ENCODE measurements around the gene AKR1D1.
"Not testable (repeated sequence)": the region's sequence is repeated elsewhere in the genome, so short reads cannot be mapped to it uniquely, and the experiment has no call there.

AKR1D1 gene, protein sequence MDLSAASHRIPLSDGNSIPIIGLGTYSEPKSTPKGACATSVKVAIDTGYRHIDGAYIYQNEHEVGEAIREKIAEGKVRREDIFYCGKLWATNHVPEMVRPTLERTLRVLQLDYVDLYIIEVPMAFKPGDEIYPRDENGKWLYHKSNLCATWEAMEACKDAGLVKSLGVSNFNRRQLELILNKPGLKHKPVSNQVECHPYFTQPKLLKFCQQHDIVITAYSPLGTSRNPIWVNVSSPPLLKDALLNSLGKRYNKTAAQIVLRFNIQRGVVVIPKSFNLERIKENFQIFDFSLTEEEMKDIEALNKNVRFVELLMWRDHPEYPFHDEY

DNA sequence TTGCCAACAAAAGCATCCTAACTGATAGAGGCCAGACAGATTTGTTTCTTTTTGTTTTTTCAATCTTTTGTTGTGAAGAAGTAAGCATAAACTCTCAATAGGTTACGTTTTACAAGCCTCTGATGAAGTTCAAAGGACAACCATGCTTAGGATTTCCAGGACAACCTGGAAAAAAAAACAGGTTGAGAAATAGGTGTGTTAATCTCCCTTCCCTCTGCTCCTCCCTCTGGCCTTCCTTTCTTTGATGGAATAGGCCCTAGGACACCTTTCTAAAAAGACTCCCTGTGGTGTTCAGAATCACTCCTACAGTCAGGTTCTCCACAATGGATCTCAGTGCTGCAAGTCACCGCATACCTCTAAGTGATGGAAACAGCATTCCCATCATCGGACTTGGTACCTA, at the start of gene AKR1D1:
Gene AKR1D1 (plus strand): TSS at position 264 of the 400 bp plus-strand sequence. CDS start 60 bp downstream, at position 324.
- no peak for FAIRE-seq

DNA sequence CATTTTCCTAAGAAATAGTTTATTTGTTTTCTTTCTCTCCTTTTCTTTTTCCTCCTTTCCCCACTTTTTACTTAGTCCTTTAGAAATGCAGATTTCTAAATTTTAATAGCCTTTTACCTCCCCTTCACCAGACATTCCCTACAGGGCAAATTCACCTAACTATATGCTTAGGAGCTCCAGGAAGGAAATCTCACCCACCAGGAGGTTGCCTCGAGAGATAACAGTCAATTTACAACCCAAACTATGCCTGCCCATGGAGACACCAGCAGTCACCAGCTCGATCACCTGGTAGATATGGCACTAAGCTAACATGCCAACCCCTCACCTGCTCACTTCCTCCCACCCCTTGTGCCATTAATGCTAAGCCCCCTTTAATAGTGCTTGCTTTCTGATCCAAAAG, 49.2 kb upstream of the AKR1D1 start:
- DNase-seq (ENCODE audit: low spot score) (no peak), FAIRE-seq (no peak)

More for the DNA sequence above, at the start of gene AKR1D1:
- DNase-seq (ENCODE audit: low spot score), result no peak

DNA sequence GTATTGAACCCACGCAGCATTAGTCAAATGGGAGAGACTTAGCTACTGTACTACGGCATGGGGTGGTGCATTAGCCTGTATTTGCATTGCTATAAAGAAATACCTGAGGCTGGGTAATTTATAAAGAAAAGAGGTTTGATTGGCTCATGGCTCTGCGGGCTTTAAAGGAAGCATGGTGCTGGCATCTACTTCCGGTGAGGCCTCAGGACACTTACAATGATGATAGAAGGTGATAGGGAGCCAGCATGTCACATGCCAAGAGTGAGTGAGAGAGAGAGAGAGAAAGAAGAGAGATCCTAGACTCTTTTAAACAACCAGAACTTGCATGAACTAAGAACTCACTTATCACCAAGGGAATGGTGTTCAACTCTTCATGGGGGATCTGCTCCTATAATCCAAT, 47.1 kb upstream of the AKR1D1 start:
- DNase-seq (ENCODE audit: low spot score) (no peak), FAIRE-seq (no peak)

DNA sequence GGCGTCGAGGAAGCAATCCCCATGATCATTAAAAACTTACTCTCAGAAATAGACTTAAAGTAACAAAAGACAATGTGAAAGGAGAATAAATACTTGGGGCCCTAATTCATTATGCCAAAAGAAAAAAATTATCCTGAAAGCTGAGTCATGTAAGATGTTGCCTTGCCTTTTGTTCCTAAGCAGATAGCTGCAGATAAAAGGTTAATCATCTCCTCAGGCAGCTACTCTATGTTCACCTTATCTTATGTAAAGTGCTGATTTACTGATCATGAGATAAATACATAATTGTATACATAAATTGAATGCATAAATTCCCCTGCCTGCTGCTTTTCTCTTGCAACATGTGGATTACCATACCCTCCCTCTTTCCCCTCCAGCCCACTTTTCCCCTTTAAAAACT, 46.3 kb upstream of the AKR1D1 start:
- DNase-seq (ENCODE audit: low spot score), result peak; percentile 60
- peak; percentile 94 for FAIRE-seq

DNA sequence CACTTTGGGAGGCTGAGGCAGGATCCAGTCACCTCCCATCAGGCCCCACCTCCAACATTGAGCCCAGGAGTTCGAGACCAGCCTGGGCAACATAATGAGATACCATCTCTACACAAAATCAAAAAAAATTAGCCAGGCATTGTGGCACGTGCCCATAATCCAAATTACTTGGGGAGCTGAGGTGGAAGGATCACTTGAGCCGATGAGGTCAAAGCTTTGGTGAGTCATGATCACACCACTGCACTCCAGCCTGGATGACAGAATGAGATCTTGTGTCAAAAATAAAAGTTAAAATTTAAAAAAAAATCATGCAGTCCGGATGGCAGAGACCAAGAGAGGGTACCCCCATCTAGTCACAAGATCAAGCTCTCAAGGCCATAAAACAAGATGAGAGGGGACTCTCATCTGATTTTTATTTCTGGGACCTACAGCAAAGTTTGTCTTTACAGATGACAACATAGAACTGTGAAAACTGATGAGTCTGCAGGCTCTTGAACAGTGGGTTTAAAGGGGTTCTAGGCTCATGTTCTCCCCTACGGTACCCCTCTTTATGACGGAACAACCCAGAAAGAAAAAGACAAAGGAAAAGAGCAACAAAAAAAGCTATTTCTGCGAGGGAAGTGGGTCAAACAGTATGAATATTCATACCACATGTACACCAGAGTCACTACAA, 45.4 kb upstream of the AKR1D1 start:
- FAIRE-seq (peak; percentile 92), DNase-seq (ENCODE audit: low spot score) (peak; percentile 53)

DNA sequence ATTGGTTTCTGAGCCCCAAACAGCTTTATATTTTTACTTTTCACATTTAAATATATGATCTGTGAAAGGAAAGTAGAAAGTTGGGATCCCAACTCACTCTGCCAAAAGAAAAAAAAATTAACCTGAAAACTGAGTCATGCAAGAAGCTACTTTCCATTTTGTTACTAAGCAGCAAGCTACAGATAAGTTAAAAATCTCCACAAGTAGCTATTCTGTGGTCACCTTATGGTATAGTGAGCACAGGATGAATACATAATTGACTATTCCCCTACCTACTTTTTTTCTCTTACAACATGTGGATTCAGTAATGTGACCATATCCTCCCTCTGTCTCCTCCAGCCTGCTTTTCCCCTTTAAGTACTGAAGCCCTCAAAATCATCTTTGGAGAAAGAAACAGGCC, 44.1 kb upstream of the AKR1D1 start:
- DNase-seq (ENCODE audit: low spot score) (peak; percentile 82), FAIRE-seq (peak; percentile 97)

DNA sequence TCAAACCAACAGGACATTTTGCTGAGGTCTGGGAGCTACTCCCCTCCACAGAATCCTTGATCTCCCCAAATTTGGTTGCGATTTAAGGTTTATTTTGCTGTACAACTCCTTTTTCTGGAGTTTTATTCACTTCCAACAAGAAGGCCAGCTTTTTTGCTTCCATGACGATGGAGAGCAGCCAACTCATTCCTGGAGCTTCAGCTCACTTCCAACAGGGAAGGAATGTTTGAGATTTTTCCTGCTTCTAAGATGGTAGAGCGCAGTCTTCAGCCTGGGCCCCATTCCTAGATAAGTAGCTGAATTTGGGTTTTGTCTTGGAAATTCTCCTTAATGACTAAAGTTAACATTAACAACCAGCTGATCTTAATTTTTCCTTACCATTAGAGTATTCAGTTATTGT, 43.5 kb upstream of the AKR1D1 start:
- no peak for DNase-seq (ENCODE audit: low spot score)
- no peak for FAIRE-seq

DNA sequence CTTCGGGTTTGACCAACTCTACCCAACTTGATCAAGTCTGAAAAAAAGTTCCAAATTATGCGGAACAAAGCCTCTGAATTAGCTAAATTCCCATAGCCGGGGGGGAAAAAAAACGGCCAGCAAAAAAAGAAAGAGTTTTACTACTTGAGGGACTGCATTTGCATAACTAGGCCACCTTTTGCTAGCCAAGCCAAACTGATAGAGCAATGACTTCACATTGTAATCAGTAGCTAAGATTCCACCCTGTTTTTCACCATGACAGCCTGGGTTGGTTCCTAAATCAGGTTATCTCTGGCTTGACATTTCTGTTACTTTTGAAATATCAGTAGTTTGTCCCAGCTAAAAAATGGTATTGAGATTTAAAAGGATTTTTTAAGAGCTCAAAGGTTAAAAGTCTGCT, 43.0 kb upstream of the AKR1D1 start:
- no peak for FAIRE-seq
- no peak for DNase-seq (ENCODE audit: low spot score)

DNA sequence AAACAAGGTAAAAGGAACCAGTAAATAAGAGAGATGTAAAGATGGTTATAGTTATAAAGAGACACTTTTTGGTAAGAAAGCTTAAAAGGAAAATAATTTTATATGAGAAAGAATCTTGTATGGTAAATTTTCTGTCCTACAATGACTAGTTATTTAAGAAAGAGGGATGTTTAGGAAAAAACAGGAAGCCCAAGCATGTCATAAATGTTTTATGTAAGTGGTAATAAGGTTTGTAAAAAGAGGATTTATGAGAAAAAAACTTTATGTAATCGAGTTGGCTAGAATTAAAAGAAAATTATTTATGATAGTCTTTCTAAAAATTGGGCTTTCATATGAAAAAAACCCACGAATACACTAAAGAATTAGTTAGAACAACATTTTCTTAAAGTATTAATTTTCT, 40.1 kb upstream of the AKR1D1 start:
- FAIRE-seq, result peak; percentile 68
- no peak for DNase-seq (ENCODE audit: low spot score)

DNA sequence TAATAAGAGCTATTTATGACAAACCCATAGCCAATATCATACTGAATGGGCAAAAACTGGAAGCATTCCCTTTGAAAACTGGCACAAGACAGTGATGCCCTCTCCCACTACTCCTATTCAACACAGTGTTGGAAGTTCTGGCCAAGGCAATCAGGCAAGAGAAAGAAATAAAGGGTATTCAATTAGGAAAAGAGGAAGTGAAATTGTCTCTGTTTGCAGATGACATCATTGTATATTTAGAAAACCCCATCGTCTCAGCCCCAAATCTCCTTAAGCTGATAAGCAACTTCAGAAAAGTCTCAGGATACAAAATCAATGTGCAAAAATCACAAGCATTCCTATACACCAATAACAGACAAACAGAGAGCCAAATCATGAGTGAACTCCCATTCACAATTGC, 36.2 kb upstream of the AKR1D1 start:
- not testable (repeated sequence) for DNase-seq (ENCODE audit: low spot score); FAIRE-seq

DNA sequence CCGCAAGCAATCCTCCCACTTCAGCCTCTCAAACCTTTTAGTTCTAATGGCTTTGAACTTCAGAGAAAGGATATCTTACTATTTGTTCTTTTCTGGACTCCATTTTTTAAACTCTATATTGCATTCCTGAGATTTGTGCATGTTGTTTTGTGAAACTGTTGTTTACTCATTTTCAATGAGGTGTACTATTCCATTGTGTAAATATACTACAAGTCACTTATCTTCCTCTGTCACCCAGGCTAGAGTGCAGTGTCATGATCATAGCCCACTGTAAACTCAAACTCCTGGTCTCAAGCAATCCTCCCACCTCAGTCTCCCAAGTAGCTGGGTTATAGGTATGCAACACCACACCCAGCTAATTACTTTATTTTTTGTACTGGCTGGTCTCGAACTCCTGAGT, 31.4 kb upstream of the AKR1D1 start:
- FAIRE-seq (no peak), DNase-seq (ENCODE audit: low spot score) (no peak)

DNA sequence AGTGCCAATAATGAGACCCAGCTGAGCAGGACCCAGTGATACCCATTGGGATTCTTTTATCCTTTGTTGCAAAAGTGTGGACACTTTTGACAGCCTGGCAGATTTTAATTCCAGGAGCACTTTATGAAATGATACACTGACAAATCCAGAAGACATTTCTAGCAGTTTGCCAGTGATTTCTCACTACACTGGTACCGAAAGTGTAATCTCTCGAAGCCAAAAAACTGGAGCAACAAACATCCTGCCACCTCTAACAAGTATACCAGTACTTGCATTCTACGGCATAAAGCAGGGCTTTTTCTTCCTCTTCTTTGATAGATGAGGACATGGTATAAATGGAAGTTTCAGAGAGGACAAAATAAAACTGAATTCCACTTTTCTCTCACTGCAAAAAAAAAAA, 28.4 kb upstream of the AKR1D1 start:
- DNase-seq (ENCODE audit: low spot score), result no peak

DNA sequence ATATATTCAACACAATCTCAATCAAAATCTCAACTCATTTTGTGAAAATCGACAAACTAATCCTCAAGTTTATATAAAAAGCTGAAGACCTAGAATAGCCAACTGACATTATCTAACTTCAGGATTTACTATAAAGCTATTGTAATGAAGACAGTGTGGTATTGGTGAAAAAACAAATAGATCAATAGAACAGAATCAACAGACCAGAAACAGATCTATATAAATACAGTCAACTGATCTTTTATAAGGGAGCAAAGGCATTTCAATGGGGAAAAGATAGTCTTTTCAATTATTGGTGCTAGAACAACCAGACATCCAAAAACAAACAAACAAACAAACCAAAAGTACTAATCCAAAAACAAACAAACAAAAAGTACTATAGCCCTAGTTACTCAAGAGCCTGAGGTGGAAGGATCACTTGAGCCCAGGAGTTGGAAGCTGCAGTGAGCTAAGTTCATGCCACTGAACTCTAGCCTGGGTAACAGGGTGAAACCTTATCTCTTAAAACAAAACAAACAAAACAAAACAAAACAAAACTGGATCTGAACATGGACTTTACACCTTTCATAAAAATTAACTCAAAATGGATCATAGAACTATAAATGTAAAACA, 26.6 kb upstream of the AKR1D1 start:
- FAIRE-seq, result no peak
- DNase-seq (ENCODE audit: low spot score), result no peak

More for the DNA sequence above, 28.4 kb upstream of the AKR1D1 start:
- FAIRE-seq, result no peak

DNA sequence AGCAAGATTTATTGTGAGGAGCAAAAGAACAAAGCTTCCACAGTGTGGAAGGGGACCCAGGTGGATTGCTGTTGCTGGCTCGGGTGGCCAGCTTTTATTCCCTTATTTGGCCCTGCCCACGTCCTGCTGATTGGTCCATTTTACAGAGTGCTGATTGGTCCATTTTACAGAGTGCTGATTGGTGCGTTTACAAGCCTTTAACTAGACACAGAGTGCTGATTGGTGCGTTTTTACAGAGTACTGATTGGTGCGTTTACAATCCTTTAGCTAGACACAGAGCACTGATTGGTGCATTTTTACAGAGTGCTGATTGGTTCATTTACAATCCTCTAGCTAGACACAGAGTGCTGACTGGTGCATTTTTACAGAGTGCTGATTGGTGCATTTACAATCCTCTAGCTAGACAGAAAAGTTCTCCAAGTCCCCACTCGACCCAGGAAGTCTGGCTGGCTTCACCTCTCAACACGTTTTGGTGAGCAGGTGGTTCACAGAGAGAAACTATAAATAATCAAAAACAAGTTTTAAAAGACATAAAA, 24.5 kb upstream of the AKR1D1 start:
- not testable (repeated sequence) for FAIRE-seq

DNA sequence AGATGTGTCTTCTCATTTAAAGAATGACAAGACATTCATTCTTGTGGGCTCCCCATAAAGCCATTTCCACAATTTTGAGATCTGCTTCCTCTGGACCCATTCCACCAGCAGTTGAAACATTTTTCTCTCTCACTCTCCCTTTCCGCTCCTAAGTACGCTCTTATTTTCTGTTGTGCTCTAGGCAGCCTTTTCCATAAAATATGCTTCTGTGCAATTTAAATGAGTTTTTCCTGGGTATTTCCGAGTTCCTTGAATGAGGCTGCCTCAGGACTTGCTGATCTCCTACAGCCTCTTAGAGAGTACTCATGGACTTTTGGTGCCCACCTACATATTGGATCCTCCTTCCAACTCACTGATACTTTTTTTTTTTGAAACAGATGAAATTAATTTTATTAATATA, 23.6 kb upstream of the AKR1D1 start:
- FAIRE-seq, result no peak
- no peak for DNase-seq (ENCODE audit: low spot score)

More for the DNA sequence above, 24.5 kb upstream of the AKR1D1 start:
- not testable (repeated sequence) for DNase-seq (ENCODE audit: low spot score)

DNA sequence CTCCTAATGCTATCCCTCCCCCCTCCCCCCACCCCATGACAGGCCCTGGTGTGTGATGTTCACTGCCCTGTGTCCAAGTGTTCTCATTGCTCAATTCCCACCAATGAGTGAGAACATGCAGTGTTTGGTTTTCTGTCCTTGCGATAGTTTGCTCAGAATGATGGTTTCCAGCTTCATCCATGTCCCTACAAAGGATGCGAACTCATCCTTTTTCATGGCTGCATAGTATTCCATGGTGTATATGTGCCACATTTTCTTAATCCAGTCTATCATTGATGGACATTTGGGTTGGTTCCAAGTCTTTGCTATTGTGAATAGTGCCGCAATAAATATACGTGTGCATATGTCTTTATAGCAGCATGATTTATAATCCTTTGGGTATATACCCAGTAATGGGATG, 20.6 kb upstream of the AKR1D1 start:
- not testable (repeated sequence) for DNase-seq (ENCODE audit: low spot score); FAIRE-seq

DNA sequence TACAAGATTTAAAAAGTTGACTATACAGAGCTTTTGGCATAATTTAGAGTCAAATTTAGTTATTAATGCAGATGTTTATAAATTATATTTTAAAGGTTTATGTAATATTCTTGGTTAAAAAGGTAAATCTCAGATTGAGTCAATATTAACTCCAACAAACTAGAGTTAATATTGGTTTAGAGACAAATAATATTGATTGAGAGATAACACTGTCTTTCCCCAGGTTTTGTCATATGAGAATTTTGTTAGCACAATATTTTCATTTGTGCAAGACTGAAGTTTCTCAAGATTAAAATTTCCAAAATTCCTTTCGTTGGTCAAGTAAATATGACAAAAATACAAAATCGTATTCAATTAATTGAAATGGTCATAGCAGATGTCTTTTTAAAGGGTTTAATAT, 12.9 kb upstream of the AKR1D1 start:
- DNase-seq (ENCODE audit: low spot score), result no peak
- FAIRE-seq, result peak; percentile 59

DNA sequence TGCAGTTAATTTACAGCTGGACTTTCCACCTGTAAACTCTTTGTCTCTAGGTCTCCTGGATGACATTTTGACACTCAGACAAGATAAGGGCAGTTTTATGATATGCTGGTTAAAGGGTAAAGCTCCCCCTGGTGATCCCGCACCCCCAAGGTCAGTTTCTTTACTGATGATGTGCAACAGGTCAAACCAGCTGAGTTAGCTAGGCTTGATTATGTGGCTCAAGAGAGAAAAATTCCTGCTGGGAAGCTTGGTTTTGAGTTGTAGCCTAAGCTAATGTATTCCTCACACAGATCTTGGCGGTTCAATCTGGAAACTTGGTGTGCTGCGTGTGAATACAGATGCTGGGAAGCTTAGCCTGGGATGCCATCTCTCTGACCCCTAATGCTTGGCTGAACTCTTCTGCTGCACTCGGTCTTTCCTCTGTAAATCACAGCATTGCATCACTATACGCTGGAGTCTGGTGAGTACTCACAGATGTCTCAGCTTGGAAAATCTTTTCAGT, 11.4 kb upstream of the AKR1D1 start:
- DNase-seq (ENCODE audit: low spot score) (no peak), FAIRE-seq (no peak)

DNA sequence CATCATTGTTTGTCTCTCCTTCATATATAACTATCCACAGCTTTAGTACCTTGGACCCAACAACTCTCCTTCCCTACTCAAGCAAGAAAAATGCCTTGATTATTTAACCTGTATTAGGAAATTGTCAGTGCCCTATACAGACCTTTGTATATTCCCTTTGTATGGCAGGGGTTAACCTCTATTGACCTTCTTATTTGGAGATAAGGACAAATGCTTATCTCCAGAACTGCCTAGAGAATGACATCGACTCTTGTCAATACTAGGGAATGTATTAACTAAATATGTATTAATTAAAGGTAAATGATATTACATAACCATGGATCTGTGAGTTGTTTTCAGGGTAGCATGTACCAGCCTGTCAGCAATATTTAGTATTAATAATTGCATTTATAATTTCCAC, 10.4 kb upstream of the AKR1D1 start:
- no peak for FAIRE-seq
- DNase-seq (ENCODE audit: low spot score), result no peak

DNA sequence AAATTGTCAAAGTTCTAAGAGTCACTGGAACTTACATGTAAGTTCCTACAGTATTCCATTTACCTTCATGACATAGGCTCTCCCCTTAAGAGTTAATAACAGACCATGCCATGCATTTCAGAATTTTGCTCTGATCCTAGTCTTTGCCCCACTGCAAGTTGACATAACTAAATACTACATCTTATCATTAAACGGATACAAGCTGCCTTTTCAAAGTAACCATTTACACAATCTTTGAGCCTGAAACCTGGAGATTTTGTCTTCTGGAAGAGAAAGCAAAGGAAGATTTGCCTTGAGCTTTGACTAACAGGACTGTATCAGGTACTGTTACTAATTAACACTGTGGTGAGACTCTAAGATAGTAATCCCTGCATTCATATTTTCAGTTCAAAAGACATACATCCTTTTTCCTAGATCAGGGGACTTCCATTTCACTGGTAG, 9.3 kb upstream of the AKR1D1 start:
- FAIRE-seq, result peak; percentile 65

DNA sequence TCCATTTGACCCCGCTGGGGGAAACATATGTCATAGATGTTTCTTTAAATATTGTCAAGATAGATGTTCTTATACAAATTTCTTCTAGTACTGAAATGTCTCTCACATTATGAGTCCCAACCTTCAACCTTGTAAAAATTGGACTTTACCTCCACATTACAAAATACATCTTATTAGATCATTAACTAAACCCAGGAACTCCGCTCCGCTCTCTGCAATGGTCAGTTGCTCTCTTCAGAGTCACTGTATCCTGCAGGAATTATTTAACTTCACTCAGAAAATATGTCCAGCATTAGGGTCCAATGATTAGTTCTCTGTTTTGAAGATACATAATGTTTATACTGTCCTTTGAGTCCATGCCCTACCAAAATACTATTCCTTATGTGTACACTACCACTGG, 8.5 kb upstream of the AKR1D1 start:
- FAIRE-seq (no peak), DNase-seq (ENCODE audit: low spot score) (no peak)

More for the DNA sequence above, 9.3 kb upstream of the AKR1D1 start:
- no peak for DNase-seq (ENCODE audit: low spot score)

DNA sequence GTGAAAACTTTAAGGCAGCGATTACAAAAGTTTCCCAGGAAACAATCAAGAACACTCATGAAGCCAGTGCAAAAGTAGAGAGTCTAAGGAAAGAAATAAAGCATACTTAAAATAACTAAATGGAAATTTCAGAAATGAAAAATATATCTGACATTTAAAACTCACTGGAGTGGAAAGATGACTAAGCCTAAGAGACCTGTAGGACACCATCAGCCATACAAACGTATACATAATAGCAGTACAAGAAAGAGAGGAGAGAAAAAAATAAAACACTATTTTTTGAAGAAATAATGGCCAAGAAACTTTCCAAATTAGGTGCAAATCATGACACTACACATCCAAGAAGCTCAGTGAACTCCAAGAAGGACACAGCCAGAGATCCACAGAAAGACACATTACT, 5.4 kb upstream of the AKR1D1 start:
- FAIRE-seq, result peak; percentile 86
- DNase-seq (ENCODE audit: low spot score), result no peak
